ENCODE data around the gene GRAMD1C.

GRAMD1C gene

DNA sequence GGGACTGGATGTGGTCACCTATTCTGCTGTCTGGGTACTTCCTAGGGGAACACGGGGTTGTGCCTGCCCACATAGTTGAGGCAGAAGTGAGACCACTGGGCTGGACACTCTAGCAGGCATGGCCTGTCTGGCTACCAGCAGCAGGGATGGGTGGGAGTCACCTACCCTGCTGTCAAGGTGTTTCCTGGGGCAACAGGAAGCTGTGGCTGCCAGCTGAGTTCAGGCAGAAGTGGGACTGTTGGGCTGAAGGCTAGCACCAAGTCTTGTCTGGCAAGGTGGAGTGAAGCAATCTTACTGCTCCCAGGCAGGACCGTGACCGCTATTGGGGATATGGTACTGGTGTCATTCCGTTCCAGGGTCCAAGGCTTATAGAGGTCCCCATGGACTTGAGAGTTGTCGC lies 89.0 kb downstream of the GRAMD1C start:
- Histone ChIP-seq H3K9me3 (ENCODE audit: control insufficient read depth in 1 of 2, low read length in 2 of 2) (peaks cover 3 to 8% of the 10 kb centered on the region in 2 donors), H3K4me1 (ENCODE audit: control insufficient read depth in 1 of 2, insufficient read depth in 2 of 2, low read length in 2 of 2) (no peaks in the 10 kb centered on the region), H3K9ac (ENCODE audit: low read depth in 1 of 2, low read length in 2 of 2) (no peak overlapping the region), H3K27me3 (ENCODE audit: control insufficient read depth in 1 of 2, insufficient read depth in 2 of 2, low read length in 2 of 2) (no peaks in the 10 kb centered on the region), H3K27ac (ENCODE audit: low read depth, low read length) (no peak overlapping the region), H3K36me3 (ENCODE audit: control insufficient read depth in 1 of 2, insufficient read depth in 2 of 2, low read length in 2 of 2) (no peaks in the 10 kb centered on the region), H3K4me3 (ENCODE audit: low read depth in 1 of 2, low read length in 2 of 2) (no peak overlapping the region)

DNA sequence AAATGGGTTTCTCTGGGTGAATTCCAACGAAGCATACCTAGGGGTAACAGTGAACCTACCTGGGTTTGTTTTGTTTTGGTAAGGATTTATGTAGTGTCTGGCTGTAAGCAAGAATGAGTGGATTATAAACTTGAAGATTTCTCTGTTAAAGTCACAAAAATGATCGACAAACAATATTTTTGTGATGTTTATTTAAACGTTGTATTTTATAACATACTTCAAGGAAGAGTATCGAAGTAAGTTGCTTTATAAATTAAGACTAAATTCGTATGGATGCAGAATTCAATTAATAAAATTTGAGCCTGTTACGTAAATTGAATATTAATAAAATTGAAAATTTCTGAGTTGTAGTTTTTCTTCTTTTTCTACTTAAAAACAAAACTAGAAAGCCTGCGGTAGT lies 108.2 kb downstream of the GRAMD1C start:
- Histone ChIP-seq H3K36me3 (ENCODE audit: control insufficient read depth in 1 of 2, insufficient read depth in 2 of 2, low read length in 2 of 2) (peaks cover 0 to 3% of the 10 kb centered on the region in 2 donors), H3K27ac (ENCODE audit: low read depth, low read length) (no peak overlapping the region), H3K27me3 (ENCODE audit: control insufficient read depth in 1 of 2, insufficient read depth in 2 of 2, low read length in 2 of 2) (no peaks in the 10 kb centered on the region), H3K4me3 (ENCODE audit: low read depth in 1 of 2, low read length in 2 of 2) (peak overlapping the region; percentile 82 to 87), H3K4me1 (ENCODE audit: control insufficient read depth in 1 of 2, insufficient read depth in 2 of 2, low read length in 2 of 2) (peaks cover 0 to 12% of the 10 kb centered on the region in 2 donors), H3K9ac (ENCODE audit: low read depth in 1 of 2, low read length in 2 of 2) (peak overlapping the region in 1 of 2 donors; percentile 59), H3K9me3 (ENCODE audit: control insufficient read depth in 1 of 2, low read length in 2 of 2) (no peaks in the 10 kb centered on the region)

DNA sequence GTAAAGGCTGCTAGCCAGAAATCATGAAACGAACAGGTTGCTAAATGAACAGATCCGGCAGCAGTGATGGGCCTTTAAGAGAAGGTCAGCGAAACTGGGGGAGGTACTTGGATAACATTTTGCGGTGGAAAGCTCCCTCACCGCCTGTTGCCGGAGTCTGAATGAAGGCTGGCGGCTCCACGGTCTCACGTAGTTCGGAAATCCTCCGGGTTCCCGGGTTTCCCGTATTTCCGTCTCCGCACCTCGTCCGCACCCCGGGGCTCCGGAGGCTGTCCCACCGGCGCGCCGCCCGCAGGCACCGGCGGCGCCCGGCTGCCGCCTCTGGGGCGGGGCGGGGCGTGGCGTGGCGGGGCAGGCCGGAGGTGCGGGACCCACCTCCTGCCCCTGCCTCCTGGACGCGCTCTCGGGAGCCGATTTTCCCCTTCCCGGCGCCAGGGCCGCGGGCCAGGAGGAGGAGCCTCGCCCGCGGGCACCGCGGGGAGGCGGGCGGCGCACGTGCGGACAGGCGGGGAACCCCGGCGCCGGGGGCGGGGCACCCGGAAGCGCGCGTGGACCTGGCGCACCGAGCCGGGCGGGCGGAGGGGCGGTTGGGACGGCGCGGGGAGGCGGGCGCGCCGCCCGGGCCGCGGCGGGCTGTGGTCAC lies 108.9 kb downstream of the GRAMD1C start, which contains the start of gene ZDHHC23:
Gene ZDHHC23 (plus strand): TSS at position 642 of the 643 bp plus-strand sequence. CDS start 790 bp downstream, outside the sequence.
- no peaks in the 10 kb centered on the region for H3K27me3 ChIP-seq (ENCODE audit: control insufficient read depth in 1 of 2, insufficient read depth in 2 of 2, low read length in 2 of 2)
- peak within 1 kb of the TSS; percentile 53 for H3K27ac ChIP-seq (ENCODE audit: low read depth, low read length)
- H3K36me3 ChIP-seq (ENCODE audit: control insufficient read depth in 1 of 2, insufficient read depth in 2 of 2, low read length in 2 of 2), result peaks cover 0 to 3% of the 10 kb centered on the region in 2 donors
- H3K9me3 ChIP-seq (ENCODE audit: control insufficient read depth in 1 of 2, low read length in 2 of 2), result no peaks in the 10 kb centered on the region
- peaks cover 0 to 12% of the 10 kb centered on the region in 2 donors for H3K4me1 ChIP-seq (ENCODE audit: control insufficient read depth in 1 of 2, insufficient read depth in 2 of 2, low read length in 2 of 2)
- H3K9ac ChIP-seq (ENCODE audit: low read depth in 1 of 2, low read length in 2 of 2), result peak within 1 kb of the TSS; percentile 59 to 82
- peak within 1 kb of the TSS; percentile 83 to 89 for H3K4me3 ChIP-seq (ENCODE audit: low read depth in 1 of 2, low read length in 2 of 2)

DNA sequence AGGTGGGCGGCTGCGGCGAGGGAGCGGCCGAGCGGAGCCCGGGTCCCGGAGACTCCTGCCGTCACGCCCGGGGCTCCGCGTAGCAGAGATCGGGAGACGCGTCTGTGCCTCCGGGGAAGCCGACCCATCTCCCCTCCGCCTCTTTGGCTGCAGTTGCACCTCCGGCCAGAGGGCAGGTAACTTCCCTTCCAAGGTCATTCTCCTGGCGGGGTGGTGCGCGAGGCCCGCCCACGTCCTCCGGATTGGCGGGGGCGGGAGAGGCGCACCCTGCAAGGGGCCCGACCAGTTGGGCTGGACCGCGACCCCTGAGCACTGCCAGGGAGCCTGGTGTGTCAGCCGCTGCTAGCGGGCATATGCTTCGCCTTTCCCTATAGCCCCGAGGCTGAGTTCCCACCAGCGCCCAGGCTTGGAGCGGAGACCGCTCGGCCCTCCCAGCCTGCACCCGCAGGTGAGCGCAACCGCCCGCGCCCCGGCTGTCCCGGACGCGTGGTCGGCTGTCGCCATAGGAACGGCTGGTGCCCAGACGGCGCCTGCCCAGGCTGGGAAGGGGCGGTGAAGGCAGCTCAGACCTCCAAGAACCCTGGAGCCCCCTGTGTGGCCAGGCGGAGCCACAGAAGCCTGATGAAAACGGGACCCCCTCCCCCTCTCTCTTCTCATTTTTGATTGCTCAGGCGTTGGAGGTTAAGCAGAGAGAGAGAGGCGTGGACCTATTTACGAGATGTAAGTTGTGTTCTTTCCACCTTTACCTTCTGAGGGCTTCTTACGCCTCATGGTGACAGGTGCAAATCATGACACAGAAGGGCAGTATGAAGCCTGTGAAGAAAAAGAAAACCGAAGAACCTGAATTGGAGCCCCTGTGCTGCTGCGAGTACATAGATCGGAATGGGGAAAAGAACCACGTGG lies 109.7 kb downstream of the GRAMD1C start:
- Histone ChIP-seq H3K27me3 (ENCODE audit: control insufficient read depth in 1 of 2, insufficient read depth in 2 of 2, low read length in 2 of 2) (no peaks in the 10 kb centered on the region), H3K27ac (ENCODE audit: low read depth, low read length) (peak overlapping the region; percentile 53), H3K9me3 (ENCODE audit: control insufficient read depth in 1 of 2, low read length in 2 of 2) (no peaks in the 10 kb centered on the region), H3K9ac (ENCODE audit: low read depth in 1 of 2, low read length in 2 of 2) (peak overlapping the region; percentile 51 to 76), H3K4me1 (ENCODE audit: control insufficient read depth in 1 of 2, insufficient read depth in 2 of 2, low read length in 2 of 2) (peaks cover 0 to 12% of the 10 kb centered on the region in 2 donors), H3K36me3 (ENCODE audit: control insufficient read depth in 1 of 2, insufficient read depth in 2 of 2, low read length in 2 of 2) (no peaks in the 10 kb centered on the region), H3K4me3 (ENCODE audit: low read depth in 1 of 2, low read length in 2 of 2) (peak overlapping the region; percentile 83 to 89)

DNA sequence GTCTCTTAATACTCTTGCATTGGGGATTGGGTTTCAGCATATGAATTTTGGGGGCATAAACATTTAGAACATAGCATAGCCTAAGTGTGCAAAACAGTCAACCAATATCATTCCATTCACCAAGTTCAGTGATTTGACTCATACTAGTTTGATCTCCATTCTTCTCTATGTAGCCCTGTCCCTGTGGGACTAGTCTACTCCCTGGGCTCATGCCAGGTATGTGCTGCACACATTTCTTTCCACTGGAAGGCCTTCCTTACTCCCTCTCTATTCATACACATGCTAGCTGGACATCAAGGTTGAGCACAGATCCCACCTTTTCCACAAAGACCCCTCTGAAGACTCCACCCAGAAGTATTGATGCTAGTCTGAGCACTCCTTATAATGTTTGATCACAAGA lies 114.3 kb downstream of the GRAMD1C start:
- no peak overlapping the region for H3K27ac ChIP-seq (ENCODE audit: low read depth, low read length)
- H3K9me3 ChIP-seq (ENCODE audit: control insufficient read depth in 1 of 2, low read length in 2 of 2), result no peaks in the 10 kb centered on the region
- no peaks in the 10 kb centered on the region for H3K27me3 ChIP-seq (ENCODE audit: control insufficient read depth in 1 of 2, insufficient read depth in 2 of 2, low read length in 2 of 2)
- H3K36me3 ChIP-seq (ENCODE audit: control insufficient read depth in 1 of 2, insufficient read depth in 2 of 2, low read length in 2 of 2), result peaks cover 0 to 24% of the 10 kb centered on the region in 2 donors
- H3K4me3 ChIP-seq (ENCODE audit: low read depth in 1 of 2, low read length in 2 of 2), result no peak overlapping the region
- H3K4me1 ChIP-seq (ENCODE audit: control insufficient read depth in 1 of 2, insufficient read depth in 2 of 2, low read length in 2 of 2), result peaks cover 0 to 12% of the 10 kb centered on the region in 2 donors
- no peak overlapping the region for H3K9ac ChIP-seq (ENCODE audit: low read depth in 1 of 2, low read length in 2 of 2)

DNA sequence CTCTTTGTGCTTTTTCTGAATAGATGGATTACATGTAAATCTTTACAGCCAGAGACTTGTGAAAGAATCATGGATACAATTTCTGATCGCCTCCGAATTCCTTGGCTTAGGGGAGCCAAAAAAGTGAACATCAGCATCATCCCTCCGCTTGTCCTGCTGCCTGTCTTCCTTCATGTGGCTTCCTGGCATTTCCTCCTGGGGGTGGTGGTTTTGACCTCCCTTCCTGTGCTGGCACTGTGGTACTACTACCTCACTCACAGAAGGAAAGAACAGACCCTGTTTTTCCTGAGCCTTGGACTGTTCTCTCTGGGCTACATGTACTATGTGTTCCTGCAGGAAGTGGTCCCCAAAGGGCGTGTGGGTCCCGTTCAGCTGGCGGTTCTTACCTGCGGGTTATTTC lies 115.1 kb downstream of the GRAMD1C start:
- peaks cover 0 to 7% of the 10 kb centered on the region in 2 donors for H3K4me1 ChIP-seq (ENCODE audit: control insufficient read depth in 1 of 2, insufficient read depth in 2 of 2, low read length in 2 of 2)
- no peaks in the 10 kb centered on the region for H3K27me3 ChIP-seq (ENCODE audit: control insufficient read depth in 1 of 2, insufficient read depth in 2 of 2, low read length in 2 of 2)
- no peak overlapping the region for H3K4me3 ChIP-seq (ENCODE audit: low read depth in 1 of 2, low read length in 2 of 2)
- no peak overlapping the region for H3K9ac ChIP-seq (ENCODE audit: low read depth in 1 of 2, low read length in 2 of 2)
- H3K36me3 ChIP-seq (ENCODE audit: control insufficient read depth in 1 of 2, insufficient read depth in 2 of 2, low read length in 2 of 2), result peaks cover 4 to 31% of the 10 kb centered on the region in 2 donors
- no peak overlapping the region for H3K27ac ChIP-seq (ENCODE audit: low read depth, low read length)
- H3K9me3 ChIP-seq (ENCODE audit: control insufficient read depth in 1 of 2, low read length in 2 of 2), result no peaks in the 10 kb centered on the region

DNA sequence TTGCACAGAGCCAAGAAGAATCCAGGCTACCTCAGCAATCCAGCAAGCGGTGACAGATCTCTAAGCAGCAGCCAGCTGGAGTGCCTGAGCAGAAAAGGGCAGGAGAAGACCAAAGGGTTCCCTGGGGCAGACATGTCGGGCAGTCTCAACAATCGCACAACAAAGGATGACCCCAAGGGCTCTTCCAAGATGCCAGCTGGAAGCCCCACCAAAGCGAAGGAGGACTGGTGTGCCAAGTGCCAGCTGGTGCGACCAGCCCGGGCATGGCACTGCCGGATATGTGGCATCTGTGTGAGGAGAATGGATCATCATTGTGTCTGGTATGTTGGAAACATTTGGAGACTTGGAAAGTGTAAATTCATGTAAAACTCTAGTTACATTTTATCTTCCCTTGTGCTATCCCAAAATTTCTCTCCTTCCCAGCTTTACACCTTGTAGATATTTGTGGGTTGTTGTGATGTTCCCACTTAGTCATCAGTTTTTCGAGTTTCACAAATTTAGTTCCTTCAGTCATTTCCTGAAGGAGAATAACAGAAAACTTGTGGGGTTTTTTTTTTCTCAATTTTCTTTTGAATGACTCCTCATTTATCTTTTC lies 115.6 kb downstream of the GRAMD1C start:
- Histone ChIP-seq H3K4me3 (ENCODE audit: low read depth in 1 of 2, low read length in 2 of 2) (no peak overlapping the region), H3K27me3 (ENCODE audit: control insufficient read depth in 1 of 2, insufficient read depth in 2 of 2, low read length in 2 of 2) (no peaks in the 10 kb centered on the region), H3K9me3 (ENCODE audit: control insufficient read depth in 1 of 2, low read length in 2 of 2) (no peaks in the 10 kb centered on the region), H3K9ac (ENCODE audit: low read depth in 1 of 2, low read length in 2 of 2) (no peak overlapping the region), H3K27ac (ENCODE audit: low read depth, low read length) (no peak overlapping the region), H3K4me1 (ENCODE audit: control insufficient read depth in 1 of 2, insufficient read depth in 2 of 2, low read length in 2 of 2) (peaks cover 0 to 2% of the 10 kb centered on the region in 2 donors), H3K36me3 (ENCODE audit: control insufficient read depth in 1 of 2, insufficient read depth in 2 of 2, low read length in 2 of 2) (peaks cover 6 to 35% of the 10 kb centered on the region in 2 donors)

DNA sequence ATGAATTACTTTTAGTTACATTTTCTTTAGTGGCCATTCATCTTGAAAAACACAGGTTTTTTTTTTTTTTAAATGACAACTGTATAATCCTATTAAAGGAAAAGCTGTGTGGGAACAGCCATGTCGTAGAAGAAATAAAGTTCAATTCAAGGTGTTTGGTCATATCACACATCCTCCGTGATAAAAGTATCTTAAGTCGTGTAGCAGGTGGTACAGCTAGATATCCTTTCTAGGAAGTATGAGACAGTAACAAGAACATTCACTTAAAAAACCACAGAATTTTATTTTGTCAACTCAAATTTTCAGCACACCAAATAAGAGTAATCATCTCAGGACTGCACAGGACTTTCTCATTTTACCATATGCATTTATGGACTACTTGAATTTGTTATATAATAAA lies 125.3 kb downstream of the GRAMD1C start:
- Histone ChIP-seq H3K9ac (ENCODE audit: low read depth in 1 of 2, low read length in 2 of 2) (no peak overlapping the region), H3K27me3 (ENCODE audit: control insufficient read depth in 1 of 2, insufficient read depth in 2 of 2, low read length in 2 of 2) (no peaks in the 10 kb centered on the region), H3K36me3 (ENCODE audit: control insufficient read depth in 1 of 2, insufficient read depth in 2 of 2, low read length in 2 of 2) (peaks cover 4 to 23% of the 10 kb centered on the region in 2 donors), H3K9me3 (ENCODE audit: control insufficient read depth in 1 of 2, low read length in 2 of 2) (no peaks in the 10 kb centered on the region), H3K4me1 (ENCODE audit: control insufficient read depth in 1 of 2, insufficient read depth in 2 of 2, low read length in 2 of 2) (no peaks in the 10 kb centered on the region), H3K4me3 (ENCODE audit: low read depth in 1 of 2, low read length in 2 of 2) (no peak overlapping the region), H3K27ac (ENCODE audit: low read depth, low read length) (no peak overlapping the region)

DNA sequence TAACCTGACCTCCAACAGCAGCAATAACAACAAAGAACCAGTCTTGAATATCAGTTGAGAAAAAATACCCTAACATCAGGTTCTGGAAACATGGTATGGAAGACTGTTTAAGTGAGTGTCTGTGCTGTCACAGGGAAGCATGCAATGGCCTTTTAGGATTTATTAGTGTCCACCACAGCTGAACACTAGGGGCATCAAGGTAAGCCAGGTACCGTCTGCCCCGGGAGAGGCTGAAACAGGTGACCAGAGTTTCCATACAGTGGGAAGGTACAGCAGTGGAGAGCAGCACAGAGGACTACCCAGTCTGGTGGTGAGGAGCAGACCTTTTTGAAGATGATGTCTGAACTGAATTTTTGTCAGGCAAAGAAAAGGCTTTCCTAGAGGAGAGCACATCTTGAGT lies 127.6 kb downstream of the GRAMD1C start:
- no peak overlapping the region for H3K4me3 ChIP-seq (ENCODE audit: low read depth in 1 of 2, low read length in 2 of 2)
- H3K36me3 ChIP-seq (ENCODE audit: control insufficient read depth in 1 of 2, insufficient read depth in 2 of 2, low read length in 2 of 2), result peaks cover 4 to 7% of the 10 kb centered on the region in 2 donors
- H3K9ac ChIP-seq (ENCODE audit: low read depth in 1 of 2, low read length in 2 of 2), result no peak overlapping the region
- H3K27ac ChIP-seq (ENCODE audit: low read depth, low read length), result no peak overlapping the region
- no peaks in the 10 kb centered on the region for H3K27me3 ChIP-seq (ENCODE audit: control insufficient read depth in 1 of 2, insufficient read depth in 2 of 2, low read length in 2 of 2)
- H3K9me3 ChIP-seq (ENCODE audit: control insufficient read depth in 1 of 2, low read length in 2 of 2), result no peaks in the 10 kb centered on the region
- H3K4me1 ChIP-seq (ENCODE audit: control insufficient read depth in 1 of 2, insufficient read depth in 2 of 2, low read length in 2 of 2), result no peaks in the 10 kb centered on the region

DNA sequence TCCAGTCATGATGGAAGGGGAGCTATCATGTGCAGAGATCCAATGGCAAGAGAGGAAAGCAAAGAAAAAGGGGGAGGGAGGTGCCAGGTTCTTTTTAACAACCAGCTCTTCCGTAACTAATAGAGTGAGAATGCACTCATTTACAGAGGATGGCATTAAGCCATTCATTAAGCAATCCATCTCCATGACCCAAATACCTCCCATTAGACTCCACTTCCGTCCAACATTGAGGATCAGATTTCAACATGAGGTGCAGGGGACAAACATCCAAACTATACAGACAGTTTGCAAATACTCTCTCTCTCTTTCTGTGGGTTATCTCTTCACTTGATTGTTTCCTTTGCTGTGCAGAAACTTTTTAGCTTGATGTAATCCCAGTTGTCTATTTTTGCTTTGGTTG lies 130.4 kb downstream of the GRAMD1C start:
- Histone ChIP-seq H3K27me3 (ENCODE audit: control insufficient read depth in 1 of 2, insufficient read depth in 2 of 2, low read length in 2 of 2) (no peaks in the 10 kb centered on the region), H3K4me3 (ENCODE audit: low read depth in 1 of 2, low read length in 2 of 2) (no peak overlapping the region), H3K9me3 (ENCODE audit: control insufficient read depth in 1 of 2, low read length in 2 of 2) (peaks cover 8 to 15% of the 10 kb centered on the region in 2 donors), H3K36me3 (ENCODE audit: control insufficient read depth in 1 of 2, insufficient read depth in 2 of 2, low read length in 2 of 2) (peaks cover 4 to 10% of the 10 kb centered on the region in 2 donors), H3K27ac (ENCODE audit: low read depth, low read length) (no peak overlapping the region), H3K9ac (ENCODE audit: low read depth in 1 of 2, low read length in 2 of 2) (no peak overlapping the region), H3K4me1 (ENCODE audit: control insufficient read depth in 1 of 2, insufficient read depth in 2 of 2, low read length in 2 of 2) (no peaks in the 10 kb centered on the region)
